H9 (cell line): ENCODE results near the gene SPRY2. TPM values are rescaled to one million over a fixed set of nuclear protein-coding genes. Genes with fewer than 3 reads are reported as not detected.

Experiments
- DNase-seq: peaks from one replicate; pipeline ENCODE4 v3.0.0-alpha.2; 2017
- H2AFZ ChIP-seq: one replicate; pipeline ENCODE4 v1.6.1; 2013; ENCODE audit warnings: mild to moderate bottlenecking, low read length, control low read depth, moderate library complexity
- H2AK5ac ChIP-seq: 2 replicates; pipeline ENCODE4 v1.6.1; 2013; ENCODE audit warnings: low read length, control low read depth, mixed read lengths; ENCODE audit not compliant: insufficient read length
- H2BK120ac ChIP-seq: one replicate; pipeline ENCODE4 v1.6.1; 2013; ENCODE audit warnings: low read depth, mild to moderate bottlenecking, low read length, control low read depth, inconsistent platforms; ENCODE audit not compliant: poor library complexity, severe bottlenecking
- H2BK12ac ChIP-seq: 2 replicates; pipeline ENCODE4 v1.6.1; 2013; ENCODE audit warnings: low read length, control low read depth, mixed read lengths, low read depth; ENCODE audit not compliant: insufficient read length
- H2BK15ac ChIP-seq: 2 replicates; pipeline ENCODE4 v1.6.1; 2013; ENCODE audit warnings: low read depth, low read length, control low read depth
- H2BK20ac ChIP-seq: one replicate; pipeline ENCODE4 v1.6.1; 2013; ENCODE audit warnings: low read depth, mild to moderate bottlenecking, low read length, control low read depth, inconsistent platforms; ENCODE audit not compliant: poor library complexity, severe bottlenecking
- H2BK5ac ChIP-seq: 2 replicates; pipeline ENCODE4 v1.6.1; 2013; ENCODE audit warnings: low read length, control low read depth, mixed read lengths; ENCODE audit not compliant: insufficient read length
- H3K14ac ChIP-seq: 2 replicates; pipeline ENCODE4 v1.6.1; 2013; ENCODE audit warnings: low read length, control low read depth; ENCODE audit not compliant: insufficient read depth
- H3K18ac ChIP-seq: 2 replicates; pipeline ENCODE4 v1.6.1; 2013; ENCODE audit warnings: low read depth, mild to moderate bottlenecking, mixed read lengths, low read length, control low read depth; ENCODE audit not compliant: insufficient read length
- H3K23ac ChIP-seq: 2 replicates; pipeline ENCODE4 v1.6.1; 2013; ENCODE audit warnings: low read length, control low read depth, mixed read lengths, low read depth; ENCODE audit not compliant: insufficient read length
- H3K23me2 ChIP-seq: 2 replicates; pipeline ENCODE4 v1.6.1; 2013; ENCODE audit warnings: low read depth, mild to moderate bottlenecking, mixed read lengths, low read length, control low read depth; ENCODE audit not compliant: insufficient read length, poor library complexity, severe bottlenecking
- H3K27ac ChIP-seq: 2 replicates; pipeline ENCODE4 v1.5.1; 2013; ENCODE audit warnings: low read length, control low read depth, mixed read lengths, low read depth; ENCODE audit not compliant: insufficient read length
- H3K27me3 ChIP-seq: 2 replicates; pipeline ENCODE4 v1.6.1; 2013; ENCODE audit warnings: low read length, control low read depth, inconsistent platforms; ENCODE audit not compliant: insufficient read depth
- H3K4ac ChIP-seq: 2 replicates; pipeline ENCODE4 v1.6.1; 2013; ENCODE audit warnings: low read depth, mild to moderate bottlenecking, control low read depth, inconsistent platforms, low read length, moderate library complexity
- H3K4me1 ChIP-seq: 2 replicates; pipeline ENCODE4 v1.6.1; 2013; ENCODE audit warnings: low read length, control low read depth, inconsistent platforms; ENCODE audit not compliant: insufficient read depth
- H3K4me2 ChIP-seq: 2 replicates; pipeline ENCODE4 v1.6.1; 2013; ENCODE audit warnings: low read length, control low read depth, mixed read lengths; ENCODE audit not compliant: insufficient read length, insufficient read depth
- H3K56ac ChIP-seq: 2 replicates; pipeline ENCODE4 v1.6.1; 2013; ENCODE audit warnings: low read depth, mild to moderate bottlenecking, mixed read lengths, low read length, control low read depth; ENCODE audit not compliant: insufficient read length
- H3K79me1 ChIP-seq: 2 replicates; pipeline ENCODE4 v1.6.1; 2013; ENCODE audit warnings: low read depth, mild to moderate bottlenecking, moderate library complexity, low read length, control low read depth, inconsistent platforms; ENCODE audit not compliant: insufficient read depth, poor library complexity, severe bottlenecking
- H3K79me2 ChIP-seq: 2 replicates; pipeline ENCODE4 v1.6.1; 2013; ENCODE audit warnings: low read length, control low read depth, inconsistent platforms; ENCODE audit not compliant: insufficient read depth
- H3K9ac ChIP-seq: 2 replicates; pipeline ENCODE4 v1.6.1; 2013; ENCODE audit warnings: low read length, control low read depth, mixed read lengths; ENCODE audit not compliant: insufficient read length; ENCODE audit errors: extremely low read depth
- H3K9me3 ChIP-seq: one replicate; pipeline ENCODE4 v1.6.1; 2013; ENCODE audit warnings: low read depth, low read length, inconsistent platforms; ENCODE audit not compliant: control insufficient read depth
- H3T11ph ChIP-seq: one replicate; pipeline ENCODE4 v1.6.1; 2013; ENCODE audit warnings: mild to moderate bottlenecking, low read length, control low read depth, inconsistent platforms
- H4K20me1 ChIP-seq: one replicate; pipeline ENCODE4 v1.6.1; 2013; ENCODE audit not compliant: control insufficient read depth, insufficient read length, insufficient read depth
- H4K5ac ChIP-seq: 2 replicates; pipeline ENCODE4 v1.6.1; 2013; ENCODE audit warnings: low read depth, mild to moderate bottlenecking, mixed read lengths, low read length, control low read depth; ENCODE audit not compliant: insufficient read length
- H4K8ac ChIP-seq: replicated peaks from 2 replicates; pipeline ENCODE4 v1.6.1; 2013; ENCODE audit warnings: low read length, control low read depth, mixed read lengths, low read depth; ENCODE audit not compliant: insufficient read length
- H4K91ac ChIP-seq: 2 replicates; pipeline ENCODE4 v1.6.1; 2013; ENCODE audit warnings: low read depth, mild to moderate bottlenecking, moderate library complexity, mixed read lengths, low read length, control low read depth; ENCODE audit not compliant: insufficient read length
- H3K27ac Mint-ChIP-seq, 3 experiments: 2 replicates in 2 of 3; 3 replicates in 1 of 3; pipeline ENCODE4 v1.8.0; 2020 to 2021; ENCODE audit warnings: mixed read lengths in 3 of 3, mild to moderate bottlenecking in 1 of 3, moderate library complexity in 1 of 3
- H3K27me3 Mint-ChIP-seq: 2 replicates; pipeline ENCODE4 v1.8.0; 2021; ENCODE audit warnings: low read depth, mild to moderate bottlenecking, moderate library complexity, mixed read lengths
- H3K36me3 Mint-ChIP-seq, 3 experiments: 2 replicates in 2 of 3; 3 replicates in 1 of 3; pipeline ENCODE4 v1.8.0; 2020 to 2021; ENCODE audit warnings: low read depth in 3 of 3, mixed read lengths in 3 of 3; ENCODE audit not compliant: insufficient read depth in 1 of 3
- H3K4me1 Mint-ChIP-seq, 2 experiments: 2 replicates each; pipeline ENCODE4 v1.8.0; 2020; ENCODE audit warnings: mixed read lengths in 2 of 2
- H3K4me3 Mint-ChIP-seq, 2 experiments: 2 replicates in 1 of 2; 3 replicates in 1 of 2; pipeline ENCODE4 v1.8.0; 2020 to 2021; ENCODE audit warnings: mild to moderate bottlenecking in 2 of 2, mixed read lengths in 2 of 2, moderate library complexity in 1 of 2
- H3K9me3 Mint-ChIP-seq, 2 experiments: 2 replicates in 1 of 2; 3 replicates in 1 of 2; pipeline ENCODE4 v1.8.0; 2020; ENCODE audit warnings: mild to moderate bottlenecking in 2 of 2, mixed read lengths in 2 of 2, moderate library complexity in 1 of 2
- WGBS: extraction: QIAGEN DNeasy Blood & Tissue Kit; methylation state at CpG from one replicate; pipeline ENCODE4 v1.1.7; 2013; ENCODE audit warnings: missing lambda C conversion rate, low lambda C conversion rate, mixed read lengths; ENCODE audit not compliant: insufficient read length; ENCODE audit errors: extremely low coverage; 5-methylcytosine and 5-hydroxymethylcytosine counted together
- total RNA-seq: library from RNA; stranded (reverse); gene quantifications from 2 replicates; pipeline ENCODE4 v1.2.1, GENCODE V29; 2021
- TF ChIP-seq, protein P1 (sequence below): fragments of 200-600 bp; sonication (generic); conservative IDR thresholded peaks from 3 replicates; pipeline ENCODE4 v1.8.0; 2021; ENCODE audit warnings: antibody characterized with exemption, mild to moderate bottlenecking

Gene SPRY2
- total RNA-seq, 1 experiment from 2014 or later: 56.4 TPM

DNA sequence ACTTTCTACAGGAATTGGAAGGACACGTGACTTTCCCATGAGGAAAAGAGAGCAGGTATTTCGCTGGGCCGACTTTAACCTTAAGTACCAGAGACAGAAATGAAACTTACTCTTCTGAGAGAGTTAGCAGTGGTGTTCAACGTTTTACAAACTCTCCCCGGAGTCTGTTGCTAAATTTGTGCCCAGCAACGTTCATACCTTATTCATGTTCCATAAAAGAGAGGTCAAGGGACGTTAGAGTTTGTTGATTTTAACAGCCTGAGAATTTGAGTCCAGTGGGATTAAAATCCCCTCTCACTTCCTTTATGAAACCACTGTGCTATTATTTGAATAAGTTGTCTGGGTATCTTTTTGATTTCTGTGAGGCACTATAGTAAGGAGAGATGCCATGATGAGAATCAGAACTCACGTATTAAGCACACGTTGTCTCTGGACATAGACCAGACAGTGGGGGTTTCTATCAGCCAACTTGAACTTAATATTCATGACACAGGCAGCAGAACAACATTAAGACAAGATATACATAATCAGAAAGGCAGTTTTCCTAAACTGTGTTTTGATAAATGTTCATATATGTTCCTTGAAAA lies 33.4 kb downstream of the SPRY2 start:
- no peak for DNase-seq
- Histone ChIP-seq H2BK15ac (no peak overlapping the region), H3K79me2 (no peaks in the 10 kb centered on the region), H3K27me3 (no peaks in the 10 kb centered on the region), H2BK20ac (no peak overlapping the region), H2BK5ac (no peak overlapping the region), H3K4ac (no peak overlapping the region), H3K9me3 (no peaks in the 10 kb centered on the region), H3K79me1 (no peaks in the 10 kb centered on the region), H2AFZ (no peak overlapping the region), H2BK12ac (no peak overlapping the region), H3K18ac (no peak overlapping the region), H3K4me2 (no peak overlapping the region), H3K27ac (no peak overlapping the region), H3K9ac (no peak overlapping the region), H3K23me2 (no peaks in the 10 kb centered on the region), H4K20me1 (no peaks in the 10 kb centered on the region), H3K56ac (no peak overlapping the region), H3K23ac (no peak overlapping the region), H4K5ac (no peak overlapping the region), H2BK120ac (no peak overlapping the region), H3K14ac (no peak overlapping the region), H3K4me1 (no peaks in the 10 kb centered on the region; the same call in 1 of the 2 replicates), H4K91ac (no peak overlapping the region), H4K8ac (no peak overlapping the region), H3T11ph (no peak overlapping the region), H2AK5ac (no peak overlapping the region)
- Mint-ChIP-seq H3K27me3 (no peaks in the 10 kb centered on the region), H3K27ac (peak overlapping the region in 1 of 3 experiments; percentile 39; a peak in 1 of 7 replicates), H3K4me1 (peaks cover 9 to 14% of the 10 kb centered on the region in 2 experiments), H3K9me3 (no peaks in the 10 kb centered on the region), H3K36me3 (peaks cover 3 to 5% (median 4%) of the 10 kb centered on the region in 3 experiments; a peak in 4 of 7 replicates), H3K4me3 (no peak overlapping the region)
- TF ChIP-seq, protein P1, sequence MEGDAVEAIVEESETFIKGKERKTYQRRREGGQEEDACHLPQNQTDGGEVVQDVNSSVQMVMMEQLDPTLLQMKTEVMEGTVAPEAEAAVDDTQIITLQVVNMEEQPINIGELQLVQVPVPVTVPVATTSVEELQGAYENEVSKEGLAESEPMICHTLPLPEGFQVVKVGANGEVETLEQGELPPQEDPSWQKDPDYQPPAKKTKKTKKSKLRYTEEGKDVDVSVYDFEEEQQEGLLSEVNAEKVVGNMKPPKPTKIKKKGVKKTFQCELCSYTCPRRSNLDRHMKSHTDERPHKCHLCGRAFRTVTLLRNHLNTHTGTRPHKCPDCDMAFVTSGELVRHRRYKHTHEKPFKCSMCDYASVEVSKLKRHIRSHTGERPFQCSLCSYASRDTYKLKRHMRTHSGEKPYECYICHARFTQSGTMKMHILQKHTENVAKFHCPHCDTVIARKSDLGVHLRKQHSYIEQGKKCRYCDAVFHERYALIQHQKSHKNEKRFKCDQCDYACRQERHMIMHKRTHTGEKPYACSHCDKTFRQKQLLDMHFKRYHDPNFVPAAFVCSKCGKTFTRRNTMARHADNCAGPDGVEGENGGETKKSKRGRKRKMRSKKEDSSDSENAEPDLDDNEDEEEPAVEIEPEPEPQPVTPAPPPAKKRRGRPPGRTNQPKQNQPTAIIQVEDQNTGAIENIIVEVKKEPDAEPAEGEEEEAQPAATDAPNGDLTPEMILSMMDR: no peak
- WGBS: no CpG with 5 or more reads among the region's 9 CpGs
